GM23248 (cell line): ENCODE results near the gene DSG4. TPM values are rescaled to one million over a fixed set of nuclear protein-coding genes. Genes with fewer than 3 reads are reported as not detected.

Experiments used
- DNase-seq: peaks from one replicate; pipeline ENCODE4 v3.0.0-alpha.2; 2015
- H2AFZ ChIP-seq: fragments of 200-600 bp; sonication (generic); 2 replicates; pipeline ENCODE4 v1.6.1; 2016; ENCODE audit warnings: antibody characterized with exemption
- H3F3A ChIP-seq: fragments of 200-600 bp; sonication (generic); 2 replicates; pipeline ENCODE4 v1.6.1; 2016; ENCODE audit warnings: mild to moderate bottlenecking, antibody characterized with exemption, mixed run types; ENCODE audit not compliant: insufficient read depth
- H3K27ac ChIP-seq: fragments of 200-600 bp; sonication (generic); 2 replicates; pipeline ENCODE4 v1.5.1; 2016; ENCODE audit warnings: mild to moderate bottlenecking
- H3K27me3 ChIP-seq: fragments of 200-600 bp; sonication (generic); replicated peaks from 2 replicates; pipeline ENCODE4 v1.6.1; 2016; ENCODE audit warnings: mild to moderate bottlenecking; ENCODE audit not compliant: insufficient read depth
- H3K36me3 ChIP-seq: fragments of 200-600 bp; sonication (generic); 2 replicates; pipeline ENCODE4 v1.6.1; 2016; ENCODE audit warnings: low read depth, mild to moderate bottlenecking
- H3K4me1 ChIP-seq: fragments of 200-600 bp; sonication (generic); 2 replicates; pipeline ENCODE4 v1.6.1; 2016; ENCODE audit warnings: mild to moderate bottlenecking; ENCODE audit not compliant: insufficient read depth
- H3K4me2 ChIP-seq: fragments of 200-600 bp; sonication (generic); one replicate; pipeline ENCODE4 v1.6.1; 2016; ENCODE audit warnings: mild to moderate bottlenecking; ENCODE audit not compliant: unreplicated experiment
- H3K4me3 ChIP-seq: fragments of 200-600 bp; sonication (generic); 2 replicates; pipeline ENCODE4 v1.5.1; 2016; ENCODE audit warnings: mild to moderate bottlenecking
- H3K79me2 ChIP-seq: fragments of 200-600 bp; sonication (generic); 2 replicates; pipeline ENCODE4 v1.6.1; 2016; ENCODE audit warnings: mild to moderate bottlenecking; ENCODE audit not compliant: insufficient read depth
- H3K9ac ChIP-seq: fragments of 200-600 bp; sonication (generic); 2 replicates; pipeline ENCODE4 v1.6.1; 2016; ENCODE audit warnings: mild to moderate bottlenecking
- H3K9me2 ChIP-seq: fragments of 200-600 bp; sonication (generic); 2 replicates; pipeline ENCODE4 v1.6.1; 2016; ENCODE audit warnings: mixed run types, mild to moderate bottlenecking, moderate library complexity; ENCODE audit not compliant: insufficient read depth
- H3K9me3 ChIP-seq: fragments of 200-600 bp; sonication (generic); one replicate; pipeline ENCODE4 v1.6.1; 2017; ENCODE audit warnings: low read depth
- H4K20me1 ChIP-seq: fragments of 200-600 bp; sonication (generic); 2 replicates; pipeline ENCODE4 v1.6.0; 2016; ENCODE audit not compliant: insufficient read depth
- EZH2 ChIP-seq: fragments of 200-600 bp; sonication (generic); IDR thresholded peaks from 2 replicates; pipeline ENCODE4 v1.6.1; 2018; ENCODE audit warnings: antibody characterized with exemption, mild to moderate bottlenecking; ENCODE audit not compliant: insufficient read depth, poor library complexity, severe bottlenecking
- EZH2phosphoT487 ChIP-seq: fragments of 200-600 bp; sonication (generic); IDR thresholded peaks from 2 replicates; pipeline ENCODE4 v1.6.1; 2018; ENCODE audit warnings: antibody characterized with exemption, moderate library complexity, mild to moderate bottlenecking, low read depth; ENCODE audit not compliant: insufficient read depth
- WGBS, 2 experiments: methylation state at CpG; one replicate each; pipeline ENCODE4 v1.1.6; 2015 to 2017; ENCODE audit warnings: low lambda C conversion rate in 2 of 2, low coverage in 1 of 2; ENCODE audit errors: missing lambda C conversion rate in 2 of 2; 5-methylcytosine and 5-hydroxymethylcytosine counted together
- in situ Hi-C: fragments of 300-500 bp; cut with MboI; formaldehyde crosslinking; loops from 2 replicates; pipeline ENCODE4 v1.15.0; 2020
- polyA plus RNA-seq: library from polyadenylated mRNA; unstranded; fragments of >200 nt; fragmentation: Nextera tagmentation; extraction: Ambion mirVana; gene quantifications from 2 replicates; pipeline ENCODE4 v1.2.1, GENCODE V29; 2016
- total RNA-seq: library from RNA; depleted of rRNA; stranded (reverse); fragments of >200 nt; shearing (Covaris generic); gene quantifications from 2 replicates; pipeline ENCODE4 v1.2.3, GENCODE V29; 2014

The DSG4 gene
- total and polyA plus RNA-seq, 2 experiments from 2014 or later: not detected

- Histone ChIP-seq H3K4me2 (no peak overlapping the region), H4K20me1 (no peaks in the 10 kb centered on the region), H3K36me3 (no peaks in the 10 kb centered on the region), H3F3A (no peaks in the 10 kb centered on the region), H3K9me3 (no peaks in the 10 kb centered on the region), H3K4me1 (no peaks in the 10 kb centered on the region), H3K27me3 (no peaks in the 10 kb centered on the region), H3K27ac (no peak overlapping the region), H2AFZ (no peak overlapping the region), H3K79me2 (no peaks in the 10 kb centered on the region), H3K4me3 (no peak overlapping the region), H3K9me2 (no peaks in the 10 kb centered on the region), H3K9ac (no peak overlapping the region)
- DNase-seq: no peak
- 26 to 31% methylated on average over 6 of the region's 6 CpGs for WGBS, 2 experiments
- in situ Hi-C loops: no loop called here
- TF ChIP-seq EZH2phosphoT487: no peak
- TF ChIP-seq EZH2: no peak
These were observed 36.6 kb downstream of the DSG4 start for GRCh38 chr18:31413137-31413536.

- no peaks in the 10 kb centered on the region for H3K4me1 ChIP-seq
These were observed 41.3 kb downstream of the DSG4 start for GRCh38 chr18:31417850-31418249.

GRCh38 chr18:31419457-31419932, 42.9 kb downstream of the DSG4 start:
- no peak overlapping the region for H2AFZ ChIP-seq
- no peaks in the 10 kb centered on the region for H3K9me2 ChIP-seq
- in situ Hi-C loops: no loop called here
- H3K27me3 ChIP-seq: no peaks in the 10 kb centered on the region
- no peaks in the 10 kb centered on the region for H3K9me3 ChIP-seq
- no peaks in the 10 kb centered on the region for H3K36me3 ChIP-seq
- no peak for TF ChIP-seq EZH2
- DNase-seq: no peak
- no peaks in the 10 kb centered on the region for H3K79me2 ChIP-seq
- H3K4me2 ChIP-seq: no peak overlapping the region
- H3K4me1 ChIP-seq: no peaks in the 10 kb centered on the region
- no peak overlapping the region for H3K27ac ChIP-seq
- H3F3A ChIP-seq: no peaks in the 10 kb centered on the region
- H4K20me1 ChIP-seq: no peaks in the 10 kb centered on the region
- no peak overlapping the region for H3K9ac ChIP-seq
- WGBS, 2 experiments: 29 to 42% methylated on average over 7 of the region's 7 CpGs
- no peak overlapping the region for H3K4me3 ChIP-seq

More at GRCh38 chr18:31417850-31418249, 41.3 kb downstream of the DSG4 start:
- DNase-seq: no peak
- H3K27me3 ChIP-seq: no peaks in the 10 kb centered on the region
- no peak overlapping the region for H3K4me3 ChIP-seq
- H3F3A ChIP-seq: no peaks in the 10 kb centered on the region
- H3K4me2 ChIP-seq: no peak overlapping the region
- H3K9me3 ChIP-seq: no peaks in the 10 kb centered on the region
- no peaks in the 10 kb centered on the region for H3K36me3 ChIP-seq
- in situ Hi-C loops: no loop called here
- no peaks in the 10 kb centered on the region for H3K9me2 ChIP-seq
- H2AFZ ChIP-seq: no peak overlapping the region
- no peaks in the 10 kb centered on the region for H4K20me1 ChIP-seq
- no peak overlapping the region for H3K27ac ChIP-seq
- TF ChIP-seq EZH2 (no peak), EZH2phosphoT487 (no peak)
- no peak overlapping the region for H3K9ac ChIP-seq
- no peaks in the 10 kb centered on the region for H3K79me2 ChIP-seq

- no peak overlapping the region for H2AFZ ChIP-seq
- H3K4me2 ChIP-seq: no peak overlapping the region
- no peak overlapping the region for H3K9ac ChIP-seq
- no peak overlapping the region for H3K4me3 ChIP-seq
- no peaks in the 10 kb centered on the region for H3F3A ChIP-seq
- H3K79me2 ChIP-seq: no peaks in the 10 kb centered on the region
- in situ Hi-C loops: no loop called here
- H4K20me1 ChIP-seq: no peaks in the 10 kb centered on the region
- DNase-seq: no peak
- H3K27ac ChIP-seq: no peak overlapping the region
- H3K4me1 ChIP-seq: no peaks in the 10 kb centered on the region
- no peaks in the 10 kb centered on the region for H3K9me2 ChIP-seq
- H3K27me3 ChIP-seq: no peaks in the 10 kb centered on the region
- H3K9me3 ChIP-seq: no peaks in the 10 kb centered on the region
- TF ChIP-seq EZH2phosphoT487 (no peak), EZH2 (no peak)
- WGBS, 2 experiments: 48 to 56% methylated on average over 6 of the region's 6 CpGs
- H3K36me3 ChIP-seq: no peaks in the 10 kb centered on the region
These were observed 43.5 kb downstream of the DSG4 start for GRCh38 chr18:31420032-31420431.

- H3K27me3 ChIP-seq: no peaks in the 10 kb centered on the region
- no peak overlapping the region for H2AFZ ChIP-seq
- in situ Hi-C loops: no loop called here
- no peak overlapping the region for H3K4me3 ChIP-seq
- no peak for TF ChIP-seq EZH2
- TF ChIP-seq EZH2phosphoT487: no peak
- no peaks in the 10 kb centered on the region for H3K36me3 ChIP-seq
- no peak overlapping the region for H3K4me2 ChIP-seq
- no peaks in the 10 kb centered on the region for H3K9me3 ChIP-seq
- H3F3A ChIP-seq: no peaks in the 10 kb centered on the region
- WGBS, 2 experiments: 47 to 52% methylated on average over 2 of the region's 2 CpGs
- H3K9me2 ChIP-seq: no peaks in the 10 kb centered on the region
- no peak overlapping the region for H3K27ac ChIP-seq
- no peaks in the 10 kb centered on the region for H3K4me1 ChIP-seq
- H4K20me1 ChIP-seq: no peaks in the 10 kb centered on the region
- no peak for DNase-seq
- H3K9ac ChIP-seq: no peak overlapping the region
- no peaks in the 10 kb centered on the region for H3K79me2 ChIP-seq
These were observed 43.9 kb downstream of the DSG4 start for GRCh38 chr18:31420524-31420923.
